Upper lobe of left lung (tissue), 4 donors: ENCODE measurements around the gene CYP2F1.

Experiments
- CTCF ChIP-seq, 6 experiments: fragments of 450-650 bp in 4 of 6; fragments of 200-600 bp in 2 of 6; sonication (generic) in 2 of 6; IDR thresholded peaks; one replicate each; pipeline ENCODE4 v1.5.1; 2016 to 2019; ENCODE audit warnings: antibody characterized with exemption in 6 of 6
- EP300 ChIP-seq, 4 donors: sonication (generic); formaldehyde crosslinking; IDR thresholded peaks; one replicate each; pipeline ENCODE4 v1.5.1; 2017; ENCODE audit warnings: antibody characterized with exemption in 4 of 4, control low read depth in 2 of 4
- POLR2A ChIP-seq, 4 donors: fragments of 450-650 bp; IDR thresholded peaks; one replicate each; pipeline ENCODE4 v1.5.1; 2016 to 2017; ENCODE audit warnings: antibody characterized with exemption in 4 of 4, mild to moderate bottlenecking in 2 of 4
- POLR2AphosphoS5 ChIP-seq, 2 donors: sonication (generic); formaldehyde crosslinking; IDR thresholded peaks; one replicate each; pipeline ENCODE4 v1.5.1; 2017; ENCODE audit warnings: antibody characterized with exemption in 2 of 2

GRCh38 chr19:41112728-41113290, 1.4 kb upstream of the CYP2F1 start:
- TF ChIP-seq CTCF (IDR thresholded peaks at IDR 0.05) (no peak), POLR2A (IDR thresholded peaks at IDR 0.05) (no peak), EP300 (IDR thresholded peaks at IDR 0.05) (no peak), POLR2AphosphoS5 (IDR thresholded peaks at IDR 0.05) (no peak)
